ENCODE results near the gene PLEKHH2.
A peak's percentile ranks its signal among the peaks of the same experiment; 100 is the strongest.

Gene PLEKHH2

DNA sequence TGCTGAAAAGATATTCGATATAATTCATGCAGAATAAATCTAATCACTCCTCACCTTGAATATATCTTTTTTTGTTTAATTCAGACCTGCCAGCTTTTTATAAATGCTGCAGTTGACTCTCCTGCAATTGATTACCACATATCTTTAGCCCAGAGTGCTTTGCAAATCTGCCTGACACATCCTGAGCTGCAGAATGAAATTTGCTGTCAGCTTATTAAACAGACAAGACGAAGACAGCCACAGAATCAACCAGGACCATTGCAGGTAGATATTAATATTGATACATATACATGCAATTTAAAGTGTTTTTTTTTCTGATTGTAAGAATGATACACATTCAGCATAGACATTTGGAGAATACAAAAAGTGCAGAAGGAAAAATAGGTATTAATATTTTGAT is 101.2 kb downstream of the PLEKHH2 start:
- TF ChIP-seq, protein P1, sequence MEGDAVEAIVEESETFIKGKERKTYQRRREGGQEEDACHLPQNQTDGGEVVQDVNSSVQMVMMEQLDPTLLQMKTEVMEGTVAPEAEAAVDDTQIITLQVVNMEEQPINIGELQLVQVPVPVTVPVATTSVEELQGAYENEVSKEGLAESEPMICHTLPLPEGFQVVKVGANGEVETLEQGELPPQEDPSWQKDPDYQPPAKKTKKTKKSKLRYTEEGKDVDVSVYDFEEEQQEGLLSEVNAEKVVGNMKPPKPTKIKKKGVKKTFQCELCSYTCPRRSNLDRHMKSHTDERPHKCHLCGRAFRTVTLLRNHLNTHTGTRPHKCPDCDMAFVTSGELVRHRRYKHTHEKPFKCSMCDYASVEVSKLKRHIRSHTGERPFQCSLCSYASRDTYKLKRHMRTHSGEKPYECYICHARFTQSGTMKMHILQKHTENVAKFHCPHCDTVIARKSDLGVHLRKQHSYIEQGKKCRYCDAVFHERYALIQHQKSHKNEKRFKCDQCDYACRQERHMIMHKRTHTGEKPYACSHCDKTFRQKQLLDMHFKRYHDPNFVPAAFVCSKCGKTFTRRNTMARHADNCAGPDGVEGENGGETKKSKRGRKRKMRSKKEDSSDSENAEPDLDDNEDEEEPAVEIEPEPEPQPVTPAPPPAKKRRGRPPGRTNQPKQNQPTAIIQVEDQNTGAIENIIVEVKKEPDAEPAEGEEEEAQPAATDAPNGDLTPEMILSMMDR (IDR thresholded peaks at IDR 0.05; ENCODE audit: low read depth, low read length, missing control alignments), result no peak
- in situ Hi-C loops (cut with HindIII; ENCODE audit: low sequenced_read_pairs), result no loop called here

DNA sequence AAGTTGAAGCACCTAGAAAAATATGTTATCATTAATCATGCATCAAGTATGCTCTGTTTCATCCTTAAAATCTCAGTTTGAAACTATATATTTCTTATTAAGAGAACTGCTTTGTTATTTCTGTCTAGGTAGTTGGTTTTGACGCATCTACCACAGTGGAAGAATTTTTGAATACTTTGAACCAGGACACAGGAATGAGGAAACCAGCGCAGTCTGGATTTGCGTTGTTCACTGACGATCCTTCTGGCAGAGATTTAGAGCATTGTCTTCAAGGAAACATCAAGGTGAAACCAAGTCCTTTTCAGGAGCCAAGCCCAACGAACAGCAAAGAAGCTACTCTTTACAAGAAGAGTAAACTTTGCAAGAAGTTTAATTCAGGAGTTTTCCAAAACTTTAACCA is 106.6 kb downstream of the PLEKHH2 start:
- DNase-seq (ENCODE audit: low read depth), result no peak
- in situ Hi-C loops (cut with HindIII; ENCODE audit: low sequenced_read_pairs), result no loop called here
- TF ChIP-seq, protein P1 (IDR thresholded peaks at IDR 0.05; ENCODE audit: low read depth, low read length, missing control alignments), result no peak
- H3K4me3 ChIP-seq (ENCODE audit: low read depth, low read length), result no peak overlapping the region

More for the DNA sequence above, 101.2 kb downstream of the PLEKHH2 start:
- no peak overlapping the region for H3K4me3 ChIP-seq (ENCODE audit: low read depth, low read length)
- no peak for DNase-seq (ENCODE audit: low read depth)

DNA sequence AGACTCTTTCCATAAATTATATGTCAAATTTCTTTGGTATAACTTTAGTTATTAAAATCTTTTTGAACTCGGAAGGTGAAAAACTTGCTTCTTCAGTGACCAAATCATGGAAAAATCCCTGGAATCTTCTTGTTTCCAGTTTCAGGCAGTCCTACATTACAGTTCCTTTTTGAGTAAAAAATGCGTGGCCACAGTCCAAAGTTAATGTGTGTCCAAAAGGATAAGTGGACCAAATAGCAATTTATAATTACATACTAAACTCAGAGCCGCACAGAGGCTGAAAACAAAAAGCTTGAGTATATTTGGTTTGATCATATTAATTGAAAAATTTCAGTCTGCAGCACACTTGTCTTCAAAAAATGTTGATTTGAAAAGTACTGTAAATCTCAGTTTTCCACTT is 108.4 kb downstream of the PLEKHH2 start:
- no peak overlapping the region for H3K4me3 ChIP-seq (ENCODE audit: low read depth, low read length)
- peak; percentile 75 for DNase-seq (ENCODE audit: low read depth)

DNA sequence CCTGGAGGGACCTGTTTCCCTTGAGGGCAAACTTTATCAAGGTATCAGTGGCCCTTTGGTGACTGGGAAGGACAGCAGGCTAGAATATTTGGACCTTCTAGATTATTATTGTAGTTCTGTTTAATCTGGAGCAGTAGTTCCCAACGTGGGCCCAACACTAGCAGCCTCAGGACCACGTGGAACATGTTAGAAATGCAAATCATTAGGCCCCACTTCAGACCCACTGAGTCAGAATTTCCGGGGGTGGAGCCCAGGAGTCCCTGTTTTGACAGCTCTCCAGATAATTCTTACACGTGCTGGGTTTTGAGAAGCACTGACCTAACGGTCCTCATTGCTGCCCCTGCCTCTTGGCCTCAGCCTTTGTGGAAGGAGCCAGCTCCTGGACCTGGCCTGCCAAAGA is 111.3 kb downstream of the PLEKHH2 start:
- in situ Hi-C loops (cut with HindIII; ENCODE audit: low sequenced_read_pairs), result no loop called here
- no peak overlapping the region for H3K4me3 ChIP-seq (ENCODE audit: low read depth, low read length)
- DNase-seq (ENCODE audit: low read depth), result no peak
- TF ChIP-seq, protein P1 (IDR thresholded peaks at IDR 0.05; ENCODE audit: low read depth, low read length, missing control alignments), result no peak

More for the DNA sequence above, 108.4 kb downstream of the PLEKHH2 start:
- TF ChIP-seq, protein P1 (IDR thresholded peaks at IDR 0.05; ENCODE audit: low read depth, low read length, missing control alignments), result no peak
- in situ Hi-C loops (cut with HindIII; ENCODE audit: low sequenced_read_pairs), result no loop called here

DNA sequence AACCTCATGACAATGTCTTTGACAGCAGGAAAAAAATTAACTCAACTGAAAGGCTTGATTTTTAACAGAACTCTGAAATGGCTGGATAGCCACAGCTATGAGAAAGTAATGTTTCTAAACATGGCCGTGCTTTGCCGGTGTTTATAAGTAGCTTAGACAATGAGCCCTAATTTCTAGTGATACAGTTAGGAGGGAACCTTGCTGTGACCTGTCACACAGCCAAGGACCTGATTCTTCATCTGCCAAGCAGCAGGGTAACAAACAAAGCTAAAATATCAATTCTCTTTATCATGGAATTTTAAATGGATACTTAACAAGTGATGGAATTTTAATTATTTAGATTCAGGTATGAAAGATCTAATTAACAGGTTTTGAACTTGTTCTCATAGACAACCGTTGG is 112.5 kb downstream of the PLEKHH2 start:
- in situ Hi-C loops (cut with HindIII; ENCODE audit: low sequenced_read_pairs), result no loop called here
- no peak overlapping the region for H3K4me3 ChIP-seq (ENCODE audit: low read depth, low read length)
- TF ChIP-seq, protein P1 (IDR thresholded peaks at IDR 0.05; ENCODE audit: low read depth, low read length, missing control alignments), result no peak
- no peak for DNase-seq (ENCODE audit: low read depth)

DNA sequence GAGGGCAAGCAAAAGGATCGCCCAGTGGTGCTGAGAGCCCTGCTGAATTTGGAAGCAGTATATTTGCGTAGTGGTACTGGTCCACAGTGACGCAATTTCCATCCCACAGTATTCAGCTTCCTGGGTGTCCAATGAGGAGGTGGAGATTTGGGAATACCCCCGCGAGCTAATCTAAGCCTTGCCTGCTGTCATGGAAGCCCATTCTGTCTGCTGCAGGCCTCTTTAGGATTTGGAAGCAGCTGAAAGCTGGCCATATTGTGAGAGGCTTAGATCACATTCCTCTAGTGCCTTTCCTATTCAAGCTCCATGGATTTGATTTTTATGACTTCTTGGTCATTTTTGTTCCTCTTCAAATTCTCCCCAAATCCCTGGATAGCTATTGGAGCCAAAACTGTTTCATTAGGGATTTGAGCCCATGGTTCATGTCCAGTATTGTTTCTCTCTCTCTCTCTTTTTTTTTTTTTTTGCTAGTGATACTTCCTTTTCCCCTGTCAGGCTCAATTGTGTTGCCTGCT is 114.5 kb downstream of the PLEKHH2 start:
- TF ChIP-seq, protein P1 (IDR thresholded peaks at IDR 0.05; ENCODE audit: low read depth, low read length, missing control alignments), result no peak
- in situ Hi-C loops (cut with HindIII; ENCODE audit: low sequenced_read_pairs), result no loop called here
- H3K4me3 ChIP-seq (ENCODE audit: low read depth, low read length), result no peak overlapping the region
- no peak for DNase-seq (ENCODE audit: low read depth)

Data from astrocyte of the cerebellum (primary cell).